Fibroblast of lung (primary cell): ENCODE data around the gene MFAP4. TPM values are rescaled to one million over a fixed set of nuclear protein-coding genes. Genes with fewer than 3 reads are reported as not detected.

Experiments used
- DNase-seq, 2 donors: peaks; one replicate each; pipeline versions ENCODE4 v3.0.0 to v3.0.0-alpha.2; 2010; ENCODE audit warnings: low read depth in 2 of 2
- H2AFZ ChIP-seq: 2 replicates; pipeline ENCODE4 v1.5.1; 2012; ENCODE audit warnings: low read length, control low read depth, inconsistent platforms
- H3K27ac ChIP-seq: 2 replicates; pipeline ENCODE4 v1.5.1; 2011; ENCODE audit warnings: low read length, control low read depth; ENCODE audit not compliant: insufficient read depth
- H3K27me3 ChIP-seq: 2 replicates; pipeline ENCODE4 v1.5.1; 2011; ENCODE audit warnings: mild to moderate bottlenecking, low read length; ENCODE audit not compliant: control insufficient read depth, insufficient read depth
- H3K36me3 ChIP-seq: 2 replicates; pipeline ENCODE4 v1.5.1; 2011; ENCODE audit warnings: low read length; ENCODE audit not compliant: control insufficient read depth, insufficient read depth
- H3K4me1 ChIP-seq: 2 replicates; pipeline ENCODE4 v1.5.1; 2011; ENCODE audit warnings: low read length; ENCODE audit not compliant: control insufficient read depth, insufficient read depth; ENCODE audit errors: extremely low read depth
- H3K4me2 ChIP-seq: 2 replicates; pipeline ENCODE4 v1.5.1; 2011; ENCODE audit warnings: low read length, control low read depth; ENCODE audit not compliant: insufficient read depth; ENCODE audit errors: extremely low read depth
- H3K4me3 ChIP-seq, 4 experiments: fragments of 200-600 bp in 1 of 4; sonication (generic) in 1 of 4; replicated peaks in 1 of 4; 2 replicates each; pipeline ENCODE4 v1.5.1; 2011 to 2016; ENCODE audit warnings: low read length in 4 of 4, low read depth in 3 of 4, mild to moderate bottlenecking in 3 of 4, control low read depth in 2 of 4, inconsistent platforms in 1 of 4, mixed read lengths in 1 of 4; ENCODE audit not compliant: insufficient read depth in 1 of 4; ENCODE audit errors: control extremely low read depth in 1 of 4
- H3K79me2 ChIP-seq: 2 replicates; pipeline ENCODE4 v1.5.1; 2012; ENCODE audit warnings: mild to moderate bottlenecking, low read length, inconsistent platforms; ENCODE audit not compliant: control insufficient read depth, insufficient read depth
- H3K9ac ChIP-seq: 2 replicates; pipeline ENCODE4 v1.5.1; 2011; ENCODE audit warnings: mild to moderate bottlenecking, low read length, control low read depth; ENCODE audit not compliant: insufficient read depth
- H3K9me3 ChIP-seq: 2 replicates; pipeline ENCODE4 v1.5.1; 2012; ENCODE audit warnings: low read depth, low read length; ENCODE audit not compliant: control insufficient read depth, insufficient read depth
- H4K20me1 ChIP-seq: 2 replicates; pipeline ENCODE4 v1.5.1; 2011; ENCODE audit warnings: low read length; ENCODE audit not compliant: control insufficient read depth, insufficient read depth; ENCODE audit errors: extremely low read depth
- CTCF ChIP-seq, 2 donors: IDR thresholded peaks in 1 of 2; conservative IDR thresholded peaks in 1 of 2; 1 replicate in 1 of 2; 2 replicates in 1 of 2; pipeline ENCODE4 v1.5.1; 2011 to 2012; ENCODE audit warnings: low read length in 2 of 2, control low read depth in 1 of 2, inconsistent platforms in 1 of 2, low read depth in 1 of 2, mild to moderate bottlenecking in 1 of 2
- EZH2 ChIP-seq: IDR thresholded peaks from 2 replicates; pipeline ENCODE4 v1.5.1; 2012; ENCODE audit warnings: low read length, control low read depth, mild to moderate bottlenecking; ENCODE audit errors: missing control alignments
- polyA plus RNA-seq, 2 donors: library from polyadenylated mRNA; depleted of rRNA in 1 of 2; stranded (reverse) in 1 of 2; unstranded in 1 of 2; fragments of >200 nt; gene quantifications; 2 replicates each; pipeline ENCODE4 v1.2.1, GENCODE V29; 2011 to 2012; ENCODE audit warnings: missing spikeins in 1 of 2
- total RNA-seq: library from RNA; depleted of rRNA; stranded (reverse); fragments of >200 nt; gene quantifications from 2 replicates; pipeline ENCODE4 v1.2.1, GENCODE V29; 2014

The MFAP4 gene
- total and polyA plus RNA-seq, 2 donors (not counting 1 experiment from before 2014, with no cell fraction given): 53.3 to 81.3 TPM

GRCh38 chr17:19345486-19346350, 41.3 kb downstream of the MFAP4 start:
- H3K36me3 ChIP-seq: no peaks in the 10 kb centered on the region
- H3K27ac ChIP-seq: no peak overlapping the region
- no peak overlapping the region for H3K4me2 ChIP-seq
- TF ChIP-seq CTCF (conservative IDR thresholded peaks at IDR 0.05 in 1 of 2, IDR thresholded peaks at IDR 0.05 in 1 of 2; ENCODE audit: low read depth in 1 of 2, low read length in 2 of 2) (no peak), EZH2 (no peak)
- H3K4me1 ChIP-seq: peaks cover 22% of the 10 kb centered on the region
- no peaks in the 10 kb centered on the region for H3K27me3 ChIP-seq
- no peak overlapping the region for H3K9ac ChIP-seq
- no peaks in the 10 kb centered on the region for H3K79me2 ChIP-seq
- H2AFZ ChIP-seq: no peak overlapping the region
- no peaks in the 10 kb centered on the region for H3K9me3 ChIP-seq
- no peak overlapping the region for H3K4me3 ChIP-seq
- no peaks in the 10 kb centered on the region for H4K20me1 ChIP-seq
- DNase-seq: no peak

GRCh38 chr17:19345067-19345460, 41.9 kb downstream of the MFAP4 start:
- Histone ChIP-seq H3K4me1 (peaks cover 22% of the 10 kb centered on the region), H3K27ac (no peak overlapping the region), H3K4me2 (no peak overlapping the region), H3K9ac (no peak overlapping the region), H3K9me3 (no peaks in the 10 kb centered on the region), H4K20me1 (no peaks in the 10 kb centered on the region), H2AFZ (no peak overlapping the region), H3K4me3 (no peak overlapping the region), H3K79me2 (no peaks in the 10 kb centered on the region), H3K36me3 (no peaks in the 10 kb centered on the region), H3K27me3 (no peaks in the 10 kb centered on the region)
- no peak for TF ChIP-seq EZH2
- TF ChIP-seq CTCF (conservative IDR thresholded peaks at IDR 0.05 in 1 of 2, IDR thresholded peaks at IDR 0.05 in 1 of 2; ENCODE audit: low read depth in 1 of 2, low read length in 2 of 2): no peak
- no peak for DNase-seq

GRCh38 chr17:19344311-19345066, 42.5 kb downstream of the MFAP4 start:
- Histone ChIP-seq H2AFZ (no peak overlapping the region), H3K9ac (no peak overlapping the region), H3K4me2 (no peak overlapping the region), H4K20me1 (no peaks in the 10 kb centered on the region), H3K36me3 (no peaks in the 10 kb centered on the region), H3K27me3 (no peaks in the 10 kb centered on the region), H3K9me3 (no peaks in the 10 kb centered on the region), H3K79me2 (no peaks in the 10 kb centered on the region), H3K4me1 (peaks cover 22% of the 10 kb centered on the region), H3K4me3 (no peak overlapping the region), H3K27ac (no peak overlapping the region)
- no peak for DNase-seq
- TF ChIP-seq EZH2 (no peak), CTCF (conservative IDR thresholded peaks at IDR 0.05 in 1 of 2, IDR thresholded peaks at IDR 0.05 in 1 of 2; ENCODE audit: low read depth in 1 of 2, low read length in 2 of 2) (no peak)
